CD4-positive, alpha-beta memory T cell (primary cell): ENCODE data around the gene PSMD3. TPM values are rescaled to one million over a fixed set of nuclear protein-coding genes. Genes with fewer than 3 reads are reported as not detected.
A peak's percentile ranks its signal among the peaks of the same experiment; 100 is the strongest.

ENCODE experiments used
- CTCF ChIA-PET: fragments of 350-600 bp; sonication (Branson Sonifier 250); formaldehyde crosslinking; loops from one replicate; lab custom pipeline; 2021; ENCODE audit warnings: inconsistent platforms; ENCODE audit not compliant: partially characterized antibody; lab: Charles Lee
- POLR2A ChIA-PET: fragments of 350-600 bp; sonication (Branson Sonifier 250); formaldehyde crosslinking; loops from one replicate; lab custom pipeline; 2021; ENCODE audit not compliant: partially characterized antibody; lab: Charles Lee
- DNase-seq, 5 donors: peaks; one replicate each; pipeline versions ENCODE4 v3.0.0 to v3.0.0-alpha.2; 2020 to 2022; ENCODE audit warnings: mixed read lengths in 1 of 5
- H3K27ac ChIP-seq: one replicate; pipeline ENCODE4 v1.7.0; 2013; ENCODE audit warnings: low read depth, low read length
- H3K27me3 ChIP-seq: 2 replicates; pipeline ENCODE4 v1.7.0; 2013; ENCODE audit warnings: mild to moderate bottlenecking, low read length, moderate library complexity; ENCODE audit not compliant: insufficient read depth
- H3K36me3 ChIP-seq: 2 replicates; pipeline ENCODE4 v1.7.0; 2013; ENCODE audit warnings: mild to moderate bottlenecking, low read length, moderate library complexity; ENCODE audit not compliant: insufficient read depth
- H3K4me1 ChIP-seq: 2 replicates; pipeline ENCODE4 v1.7.0; 2013; ENCODE audit warnings: mild to moderate bottlenecking, low read length, moderate library complexity; ENCODE audit not compliant: insufficient read depth
- H3K4me3 ChIP-seq, 2 donors: one replicate each; pipeline ENCODE4 v1.7.0; 2013; ENCODE audit warnings: low read length in 2 of 2, mild to moderate bottlenecking in 1 of 2
- H3K9me3 ChIP-seq, 2 donors: one replicate each; pipeline ENCODE4 v1.7.0; 2013; ENCODE audit warnings: low read length in 2 of 2, control low read depth in 1 of 2; ENCODE audit not compliant: control insufficient read depth in 1 of 2
- H3K27ac Mint-ChIP-seq, 7 donors: one replicate each; pipeline ENCODE4 v1.8.0; 2020 to 2021; ENCODE audit warnings: mixed read lengths in 7 of 7, mild to moderate bottlenecking in 6 of 7, inconsistent platforms in 3 of 7, moderate library complexity in 3 of 7
- H3K27me3 Mint-ChIP-seq, 2 donors: one replicate each; pipeline ENCODE4 v1.8.0; 2020 to 2021; ENCODE audit warnings: mixed read lengths in 2 of 2
- H3K36me3 Mint-ChIP-seq, 2 donors: one replicate each; pipeline ENCODE4 v1.8.0; 2020 to 2021; ENCODE audit warnings: mixed read lengths in 2 of 2, inconsistent platforms in 1 of 2, mild to moderate bottlenecking in 1 of 2
- H3K4me1 Mint-ChIP-seq, 4 donors: one replicate each; pipeline ENCODE4 v1.8.0; 2020 to 2021; ENCODE audit warnings: mixed read lengths in 4 of 4, mild to moderate bottlenecking in 1 of 4
- H3K4me3 Mint-ChIP-seq, 8 donors: one replicate each; pipeline ENCODE4 v1.8.0; 2020 to 2021; ENCODE audit warnings: mixed read lengths in 8 of 8, mild to moderate bottlenecking in 7 of 8, moderate library complexity in 6 of 8, inconsistent platforms in 3 of 8
- H3K9me3 Mint-ChIP-seq, 8 donors: one replicate each; pipeline ENCODE4 v1.8.0; 2020 to 2021; ENCODE audit warnings: mixed read lengths in 8 of 8, mild to moderate bottlenecking in 5 of 8, inconsistent platforms in 3 of 8, moderate library complexity in 1 of 8
- intact Hi-C: fragments of 100-400 bp; cut with micrococcal nuclease; formaldehyde crosslinking; loops from one replicate; pipeline ENCODE4 v1.15.1; 2023
- polyA plus RNA-seq, 2 donors: library from polyadenylated mRNA; unstranded; fragments of 300-500 nt; fragmentation: Illumina TruSeq; gene quantifications; one replicate each; pipeline ENCODE4 v1.2.3, GENCODE V29; 2021
- total RNA-seq, 2 experiments: library from RNA; stranded (reverse); gene quantifications; one replicate each; pipeline ENCODE4 v1.2.3, GENCODE V29; 2021

Gene PSMD3
- total and polyA plus RNA-seq, 4 experiments from 2014 or later: 44.6 to 60.3 (median 53.8) TPM

GRCh38 chr17:40015005-40015997, 34.7 kb downstream of the PSMD3 start, which contains the start of gene CSF3:
TSS of gene CSF3 (plus strand) at chr17:40015440. CDS start at chr17:40015475, 35 bp downstream.
- Mint-ChIP-seq H3K4me1 (peaks cover 0 to 6% (median 4%) of the 10 kb centered on the region in 4 donors), H3K9me3 (no peaks in the 10 kb centered on the region), H3K27me3 (peaks cover 0 to 2% of the 10 kb centered on the region in 2 donors), H3K36me3 (peaks cover 5 to 15% of the 10 kb centered on the region in 2 donors), H3K27ac (peak within 1 kb of the TSS in 2 of 7 donors; percentile 37 to 46), H3K4me3 (no peak within 1 kb of the TSS)
- H3K27ac ChIP-seq: no peak within 1 kb of the TSS
- CTCF ChIA-PET: interaction anchor here (0.8 to 13.1 kb wide), 13 partner anchors 13 to 334 kb away, joined by 3 to 166 read pairs (median 7); partner anchors contain the start of gene PSMD3
- POLR2A ChIA-PET: interaction anchor here (0.6 to 2.5 kb wide), 2 partner anchors 11 to 145 kb away, joined by 3 to 8 read pairs; no protein-coding TSS in a partner anchor
- DNase-seq: no peak
- no peak within 1 kb of the TSS for H3K4me3 ChIP-seq
- peaks cover 12% of the 10 kb centered on the region for H3K36me3 ChIP-seq
- H3K4me1 ChIP-seq: peaks cover 4% of the 10 kb centered on the region
- intact Hi-C loops: no loop called here
- H3K27me3 ChIP-seq: no peaks in the 10 kb centered on the region
- no peaks in the 10 kb centered on the region for H3K9me3 ChIP-seq

DNA sequence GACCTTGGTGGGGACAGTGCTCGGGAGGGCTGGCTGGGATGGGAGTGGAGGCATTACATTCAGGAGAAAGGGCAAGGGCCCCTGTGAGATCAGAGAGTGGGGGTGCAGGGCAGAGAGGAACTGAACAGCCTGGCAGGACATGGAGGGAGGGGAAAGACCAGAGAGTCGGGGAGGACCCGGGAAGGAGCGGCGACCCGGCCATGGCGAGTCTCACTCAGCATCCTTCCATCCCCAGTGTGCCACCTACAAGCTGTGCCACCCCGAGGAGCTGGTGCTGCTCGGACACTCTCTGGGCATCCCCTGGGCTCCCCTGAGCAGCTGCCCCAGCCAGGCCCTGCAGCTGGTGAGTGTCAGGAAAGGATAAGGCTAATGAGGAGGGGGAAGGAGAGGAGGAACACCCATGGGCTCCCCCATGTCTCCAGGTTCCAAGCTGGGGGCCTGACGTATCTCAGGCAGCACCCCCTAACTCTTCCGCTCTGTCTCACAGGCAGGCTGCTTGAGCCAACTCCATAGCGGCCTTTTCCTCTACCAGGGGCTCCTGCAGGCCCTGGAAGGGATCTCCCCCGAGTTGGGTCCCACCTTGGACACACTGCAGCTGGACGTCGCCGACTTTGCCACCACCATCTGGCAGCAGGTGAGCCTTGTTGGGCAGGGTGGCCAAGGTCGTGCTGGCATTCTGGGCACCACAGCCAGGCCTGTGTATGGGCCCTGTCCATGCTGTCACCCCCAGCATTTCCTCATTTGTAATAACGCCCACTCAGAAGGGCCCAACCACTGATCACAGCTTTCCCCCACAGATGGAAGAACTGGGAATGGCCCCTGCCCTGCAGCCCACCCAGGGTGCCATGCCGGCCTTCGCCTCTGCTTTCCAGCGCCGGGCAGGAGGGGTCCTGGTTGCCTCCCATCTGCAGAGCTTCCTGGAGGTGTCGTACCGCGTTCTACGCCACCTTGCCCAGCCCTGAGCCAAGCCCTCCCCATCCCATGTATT, 35.7 kb downstream of the PSMD3 start:
- intact Hi-C loops: no loop called here
- Mint-ChIP-seq H3K36me3 (peaks cover 7 to 19% of the 10 kb centered on the region in 2 donors), H3K27me3 (peaks cover 0 to 2% of the 10 kb centered on the region in 2 donors), H3K27ac (peak overlapping the region in 1 of 7 donors; percentile 46), H3K9me3 (no peaks in the 10 kb centered on the region), H3K4me1 (peaks cover 0 to 6% (median 4%) of the 10 kb centered on the region in 4 donors), H3K4me3 (no peak overlapping the region)
- Histone ChIP-seq H3K9me3 (no peaks in the 10 kb centered on the region), H3K27me3 (no peaks in the 10 kb centered on the region), H3K4me1 (peaks cover 4% of the 10 kb centered on the region), H3K27ac (no peak overlapping the region), H3K4me3 (no peak overlapping the region), H3K36me3 (peaks cover 16% of the 10 kb centered on the region)
- DNase-seq: no peak
- ChIA-PET POLR2A (interaction anchor here (0.9 to 2.5 kb wide), 2 partner anchors 10 to 11 kb away, joined by 6 to 8 read pairs; no protein-coding TSS in a partner anchor), CTCF (interaction anchor here (0.6 to 13.1 kb wide), 10 partner anchors 12 to 1278 kb away, joined by 3 to 166 read pairs (median 4); partner anchors contain the start of gene PSMD3)

GRCh38 chr17:40017422-40018080, 36.9 kb downstream of the PSMD3 start:
- no peak overlapping the region for H3K27ac Mint-ChIP-seq
- no peak for DNase-seq
- CTCF ChIA-PET: interaction anchor here (1.1 to 13.1 kb wide), 5 partner anchors 11 to 175 kb away, joined by 3 to 166 read pairs (median 12); no protein-coding TSS in a partner anchor

DNA sequence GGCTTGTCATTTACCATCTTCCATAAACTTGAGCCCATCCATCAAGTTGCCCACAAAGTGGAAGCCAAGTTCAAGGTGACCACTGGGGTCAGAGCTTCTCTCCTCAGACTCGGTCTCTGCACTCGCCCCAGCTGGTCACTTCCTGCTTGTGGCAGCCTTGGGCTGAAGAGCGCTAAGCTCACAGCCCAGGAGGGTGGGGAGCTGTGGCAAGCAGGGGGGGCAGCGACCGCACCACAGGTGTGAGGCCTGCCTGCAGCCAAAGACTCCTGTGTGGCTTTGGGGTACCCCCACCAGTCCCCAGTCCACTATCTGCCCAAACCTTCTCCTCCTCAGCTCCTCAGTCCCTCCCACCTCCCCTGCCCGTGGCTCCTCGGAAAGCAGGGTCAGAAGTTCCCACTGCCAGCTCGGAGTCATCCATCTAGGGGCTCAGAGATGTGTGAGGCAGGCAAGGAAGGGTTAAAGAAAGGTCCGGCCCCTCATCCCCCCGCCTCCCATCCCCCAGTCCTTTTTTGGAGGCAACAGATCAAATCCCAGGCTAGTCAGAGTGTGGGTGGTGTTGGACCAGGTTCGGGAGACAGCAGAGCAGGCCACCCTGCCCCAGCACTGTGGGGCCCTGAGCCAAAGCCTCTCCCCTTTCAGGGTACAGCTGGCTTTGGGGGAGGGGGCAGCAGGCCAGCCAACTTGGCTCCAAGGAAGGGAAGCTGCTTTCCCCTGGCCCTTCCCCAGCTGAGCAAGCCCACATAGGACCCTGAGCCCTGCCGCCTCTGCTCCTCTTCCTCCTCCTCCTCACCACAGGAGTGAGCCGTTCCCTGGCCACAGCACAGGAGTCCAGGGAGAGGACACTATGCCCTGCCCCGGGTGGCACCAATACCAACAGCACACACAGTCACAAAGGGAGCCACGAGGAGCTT, 37.9 kb downstream of the PSMD3 start:
- Histone ChIP-seq H3K9me3 (no peaks in the 10 kb centered on the region), H3K4me1 (peaks cover 3% of the 10 kb centered on the region), H3K27me3 (no peaks in the 10 kb centered on the region), H3K27ac (no peak overlapping the region), H3K4me3 (no peak overlapping the region), H3K36me3 (peaks cover 35% of the 10 kb centered on the region)
- peaks cover 0 to 6% (median 4%) of the 10 kb centered on the region in 4 donors for H3K4me1 Mint-ChIP-seq
- peak overlapping the region in 2 of 7 donors; percentile 24 to 53 for H3K27ac Mint-ChIP-seq
- no peaks in the 10 kb centered on the region for H3K9me3 Mint-ChIP-seq
- CTCF ChIA-PET: interaction anchor here (2.0 to 13.1 kb wide), 4 partner anchors 10 to 174 kb away, joined by 6 to 166 read pairs (median 18); no protein-coding TSS in a partner anchor
- H3K36me3 Mint-ChIP-seq: peaks cover 9 to 32% of the 10 kb centered on the region in 2 donors
- no peaks in the 10 kb centered on the region for H3K27me3 Mint-ChIP-seq
- DNase-seq: no peak
- no peak overlapping the region for H3K4me3 Mint-ChIP-seq
- intact Hi-C loops: no loop called here
- POLR2A ChIA-PET: no interaction called here

More at GRCh38 chr17:40017422-40018080, 36.9 kb downstream of the PSMD3 start:
- intact Hi-C loops: no loop called here
- Mint-ChIP-seq H3K4me3 (no peak overlapping the region), H3K9me3 (no peaks in the 10 kb centered on the region), H3K36me3 (peaks cover 9 to 29% of the 10 kb centered on the region in 2 donors), H3K4me1 (peaks cover 0 to 6% (median 4%) of the 10 kb centered on the region in 4 donors), H3K27me3 (no peaks in the 10 kb centered on the region)
- Histone ChIP-seq H3K27ac (no peak overlapping the region), H3K36me3 (peaks cover 28% of the 10 kb centered on the region), H3K9me3 (no peaks in the 10 kb centered on the region), H3K27me3 (no peaks in the 10 kb centered on the region), H3K4me1 (peaks cover 4% of the 10 kb centered on the region), H3K4me3 (no peak overlapping the region)
- POLR2A ChIA-PET: interaction anchor here (0.9 kb wide), 1 partner anchor 10 kb away, joined by 6 read pairs; no protein-coding TSS in a partner anchor

DNA sequence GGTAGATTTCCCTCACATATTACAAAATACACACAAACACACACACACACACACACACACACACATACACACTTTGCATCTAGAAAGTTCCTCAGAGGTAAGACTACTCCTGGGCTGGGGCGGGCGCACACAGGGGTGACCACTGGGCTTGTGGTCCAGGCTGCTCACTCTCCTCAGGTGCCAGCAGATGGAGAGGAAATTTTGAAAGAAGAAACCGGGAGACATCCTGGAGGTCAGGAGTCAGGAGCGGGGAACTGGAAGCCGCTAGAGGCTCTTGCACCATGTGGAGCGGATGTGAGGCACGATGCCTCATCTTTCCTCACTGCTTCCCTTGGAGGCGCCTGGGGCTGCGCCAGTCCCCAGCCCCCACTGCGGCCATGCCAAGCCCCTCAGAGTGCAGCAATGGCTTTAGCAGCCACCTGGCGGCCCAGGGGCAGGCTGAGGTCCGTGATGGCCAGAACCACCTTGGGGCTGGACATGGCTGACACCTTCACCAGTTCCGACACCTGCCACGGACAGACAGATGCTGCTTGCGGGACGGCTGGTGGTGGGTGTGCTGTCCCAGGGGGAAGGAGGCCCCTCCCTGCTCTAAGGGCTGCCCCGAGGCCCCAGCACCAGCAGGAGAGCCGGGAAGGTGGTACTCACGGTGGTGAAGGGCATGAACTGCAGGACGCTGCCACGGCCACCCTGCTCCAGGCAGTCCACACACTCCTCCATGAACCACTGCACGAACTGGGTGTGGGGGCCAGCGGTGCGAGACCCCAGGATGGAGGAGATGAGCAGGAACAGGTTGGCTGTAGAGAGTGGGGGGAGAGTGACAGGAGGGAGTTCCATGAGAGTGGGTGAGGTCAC, 38.8 kb downstream of the PSMD3 start:
- H3K9me3 ChIP-seq: no peaks in the 10 kb centered on the region
- no peak overlapping the region for H3K4me3 ChIP-seq
- peaks cover 9 to 37% of the 10 kb centered on the region in 2 donors for H3K36me3 Mint-ChIP-seq
- DNase-seq: no peak
- ChIA-PET CTCF (interaction anchor here (2.1 to 13.1 kb wide), 2 partner anchors 9 to 93 kb away, joined by 12 to 166 read pairs; no protein-coding TSS in a partner anchor), POLR2A (no interaction called here)
- peaks cover 38% of the 10 kb centered on the region for H3K36me3 ChIP-seq
- intact Hi-C loops: no loop called here
- no peak overlapping the region for H3K4me3 Mint-ChIP-seq
- no peaks in the 10 kb centered on the region for H3K27me3 ChIP-seq
- no peaks in the 10 kb centered on the region for H3K27me3 Mint-ChIP-seq
- H3K27ac ChIP-seq: no peak overlapping the region
- H3K9me3 Mint-ChIP-seq: no peaks in the 10 kb centered on the region
- H3K4me1 Mint-ChIP-seq: no peaks in the 10 kb centered on the region
- H3K27ac Mint-ChIP-seq: peak overlapping the region in 2 of 7 donors; percentile 57 to 68
- no peaks in the 10 kb centered on the region for H3K4me1 ChIP-seq
